HFFc6 (cell line): Measurements from ENCODE around the gene SLC51A. TPM values are rescaled to one million over a fixed set of nuclear protein-coding genes. Genes with fewer than 3 reads are reported as not detected.
"Not testable (repeated sequence)": the region's sequence is repeated elsewhere in the genome, so short reads cannot be mapped to it uniquely, and the experiment has no call there.

Experiments
- DNase-seq: peaks from one replicate; pipeline ENCODE4 v3.0.0-alpha.2; 2018
- H3K27ac Mint-ChIP-seq: 2 replicates; pipeline ENCODE4 v1.8.0; 2020; ENCODE audit warnings: mild to moderate bottlenecking, mixed read lengths
- H3K27me3 Mint-ChIP-seq: 2 replicates; pipeline ENCODE4 v1.8.0; 2021; ENCODE audit warnings: mild to moderate bottlenecking, moderate library complexity, mixed read lengths; ENCODE audit not compliant: insufficient read depth
- H3K36me3 Mint-ChIP-seq: 2 replicates; pipeline ENCODE4 v1.8.0; 2021; ENCODE audit warnings: low read depth, mixed read lengths
- H3K4me1 Mint-ChIP-seq: 2 replicates; pipeline ENCODE4 v1.8.0; 2020; ENCODE audit warnings: low read depth, mixed read lengths
- H3K4me3 Mint-ChIP-seq: 2 replicates; pipeline ENCODE4 v1.8.0; 2020; ENCODE audit warnings: mild to moderate bottlenecking, moderate library complexity, mixed read lengths
- H3K9me3 Mint-ChIP-seq: 2 replicates; pipeline ENCODE4 v1.8.0; 2020; ENCODE audit warnings: mild to moderate bottlenecking, mixed read lengths
- total RNA-seq, 6 experiments: library from RNA; stranded (reverse); fragmentation: NEBNext Ultra II Directional; extraction: Animal tissue kit (Norgen Biotek cat#: 25700); gene quantifications; 2 replicates in 1 of 6; 3 replicates in 5 of 6; pipeline ENCODE4 v1.2.3, GENCODE V29; 2021
- TF ChIP-seq, protein P1 (sequence below): fragments of 200-600 bp; sonication (generic); IDR thresholded peaks from 2 replicates; pipeline ENCODE4 v1.5.0; 2021; ENCODE audit warnings: antibody characterized with exemption, mild to moderate bottlenecking

SLC51A gene
- total RNA-seq, 6 experiments from 2014 or later = not detected

GRCh38 chr3:196240424-196240823 is 24.1 kb downstream of the SLC51A start:
- Mint-ChIP-seq H3K4me3 (no peak overlapping the region), H3K4me1 (peaks cover 13% of the 10 kb centered on the region; the same call in 1 of the 2 replicates), H3K36me3 (peaks cover 41% of the 10 kb centered on the region), H3K9me3 (no peaks in the 10 kb centered on the region), H3K27me3 (no peaks in the 10 kb centered on the region; the same call in 1 of the 2 replicates), H3K27ac (no peak overlapping the region)
- TF ChIP-seq, protein P1, sequence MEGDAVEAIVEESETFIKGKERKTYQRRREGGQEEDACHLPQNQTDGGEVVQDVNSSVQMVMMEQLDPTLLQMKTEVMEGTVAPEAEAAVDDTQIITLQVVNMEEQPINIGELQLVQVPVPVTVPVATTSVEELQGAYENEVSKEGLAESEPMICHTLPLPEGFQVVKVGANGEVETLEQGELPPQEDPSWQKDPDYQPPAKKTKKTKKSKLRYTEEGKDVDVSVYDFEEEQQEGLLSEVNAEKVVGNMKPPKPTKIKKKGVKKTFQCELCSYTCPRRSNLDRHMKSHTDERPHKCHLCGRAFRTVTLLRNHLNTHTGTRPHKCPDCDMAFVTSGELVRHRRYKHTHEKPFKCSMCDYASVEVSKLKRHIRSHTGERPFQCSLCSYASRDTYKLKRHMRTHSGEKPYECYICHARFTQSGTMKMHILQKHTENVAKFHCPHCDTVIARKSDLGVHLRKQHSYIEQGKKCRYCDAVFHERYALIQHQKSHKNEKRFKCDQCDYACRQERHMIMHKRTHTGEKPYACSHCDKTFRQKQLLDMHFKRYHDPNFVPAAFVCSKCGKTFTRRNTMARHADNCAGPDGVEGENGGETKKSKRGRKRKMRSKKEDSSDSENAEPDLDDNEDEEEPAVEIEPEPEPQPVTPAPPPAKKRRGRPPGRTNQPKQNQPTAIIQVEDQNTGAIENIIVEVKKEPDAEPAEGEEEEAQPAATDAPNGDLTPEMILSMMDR = no peak
- no peak for DNase-seq

DNA sequence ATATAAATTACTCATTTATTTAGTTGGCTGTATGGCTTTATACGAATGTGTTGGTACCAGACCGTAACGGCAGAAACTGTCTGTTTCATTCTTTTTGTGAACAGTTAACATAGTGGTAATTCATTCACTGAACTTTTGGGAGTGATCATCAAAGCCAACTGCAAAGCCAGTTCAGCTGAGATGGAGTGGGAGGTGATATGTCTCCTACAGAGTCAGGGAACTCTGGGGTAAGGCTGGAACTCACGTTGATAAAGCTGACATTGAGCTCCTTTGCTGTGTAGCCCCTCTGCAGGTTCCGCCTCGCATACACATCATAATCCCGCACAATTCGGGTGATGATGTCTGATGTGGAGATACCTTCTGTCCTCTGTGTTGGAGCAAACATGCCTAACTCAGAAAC is 25.4 kb downstream of the SLC51A start:
- Mint-ChIP-seq H3K4me1 (peaks cover 13% of the 10 kb centered on the region; the same call in 1 of the 2 replicates), H3K9me3 (no peaks in the 10 kb centered on the region), H3K36me3 (peaks cover 40% of the 10 kb centered on the region), H3K27me3 (no peaks in the 10 kb centered on the region; the same call in 1 of the 2 replicates), H3K4me3 (no peak overlapping the region), H3K27ac (no peak overlapping the region)
- TF ChIP-seq, protein P1 = no peak
- DNase-seq = no peak

DNA sequence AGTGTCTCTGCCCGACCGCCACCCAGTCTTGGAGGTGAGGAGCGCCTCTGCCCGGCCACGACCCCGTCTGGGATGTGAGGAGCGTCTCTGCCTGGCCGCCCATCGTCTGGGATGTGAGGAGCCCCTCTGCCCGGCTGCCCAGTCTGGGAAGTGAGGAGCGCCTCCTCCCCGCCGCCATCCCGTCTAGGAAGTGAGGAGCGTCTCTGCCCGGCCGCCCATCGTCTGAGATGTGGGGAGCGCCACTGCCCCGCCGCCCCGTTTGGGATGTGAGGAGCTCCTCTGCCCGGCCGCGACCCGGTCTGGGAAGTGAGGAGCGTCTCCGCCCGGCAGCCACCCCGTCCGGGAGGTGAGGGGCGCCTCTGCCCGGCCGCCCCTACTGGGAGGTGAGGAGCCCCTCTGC is 27.8 kb downstream of the SLC51A start:
- not testable (repeated sequence) for H3K27me3 Mint-ChIP-seq, H3K27ac Mint-ChIP-seq, H3K4me3 Mint-ChIP-seq, H3K9me3 Mint-ChIP-seq, DNase-seq
- peaks cover 34% of the 10 kb centered on the region for H3K36me3 Mint-ChIP-seq
- peaks cover 13% of the 10 kb centered on the region for H3K4me1 Mint-ChIP-seq

DNA sequence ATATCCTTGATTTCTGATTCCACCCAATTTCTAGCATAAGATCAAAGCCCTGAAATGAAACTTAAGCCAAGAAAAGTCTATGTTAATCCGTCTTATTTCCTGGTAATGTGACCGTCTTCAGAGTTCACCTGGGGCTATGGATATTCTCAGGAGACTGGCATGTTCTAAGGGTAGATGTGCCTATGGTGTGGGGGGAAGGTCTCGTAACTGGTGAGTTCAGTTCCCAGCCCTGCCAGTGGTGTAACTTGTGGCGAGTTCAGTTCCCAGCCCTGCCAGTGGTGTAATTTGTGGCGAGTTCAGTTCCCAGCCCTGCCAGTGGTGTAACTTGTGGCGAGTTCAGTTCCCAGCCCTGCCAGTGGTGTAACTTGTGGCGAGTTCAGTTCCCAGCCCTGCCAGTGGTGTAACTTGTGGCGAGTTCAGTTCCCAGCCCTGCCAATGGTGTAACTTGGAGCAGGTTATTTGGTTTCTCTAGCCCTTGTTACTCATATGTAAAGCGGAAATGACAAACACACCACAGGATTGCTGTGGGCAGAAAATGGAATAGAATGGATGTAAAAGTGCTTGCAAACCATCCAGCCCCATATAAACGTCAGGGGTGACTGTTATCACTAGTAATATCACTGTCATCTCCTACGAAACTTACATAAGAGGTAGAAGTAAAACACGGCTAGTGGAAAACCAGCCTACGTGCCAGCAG is 30.4 kb downstream of the SLC51A start:
- peaks cover 6% of the 10 kb centered on the region; the same call in 1 of the 2 replicates for H3K4me1 Mint-ChIP-seq
- TF ChIP-seq, protein P1 = no peak
- DNase-seq = peak; percentile 90
- no peaks in the 10 kb centered on the region; the same call in 1 of the 2 replicates for H3K27me3 Mint-ChIP-seq
- H3K36me3 Mint-ChIP-seq = peaks cover 24% of the 10 kb centered on the region
- H3K4me3 Mint-ChIP-seq = no peak overlapping the region
- H3K9me3 Mint-ChIP-seq = no peaks in the 10 kb centered on the region
- H3K27ac Mint-ChIP-seq = peak overlapping the region; percentile 64

- Mint-ChIP-seq H3K9me3 (no peaks in the 10 kb centered on the region), H3K36me3 (peaks cover 10% of the 10 kb centered on the region), H3K27ac (no peak overlapping the region), H3K27me3 (no peaks in the 10 kb centered on the region), H3K4me3 (no peak overlapping the region), H3K4me1 (peaks cover 6% of the 10 kb centered on the region; the same call in 1 of the 2 replicates)
- no peak for DNase-seq
- TF ChIP-seq, protein P1 = no peak
Measured at GRCh38 chr3:196251918-196252317, 35.6 kb downstream of the SLC51A start.

DNA sequence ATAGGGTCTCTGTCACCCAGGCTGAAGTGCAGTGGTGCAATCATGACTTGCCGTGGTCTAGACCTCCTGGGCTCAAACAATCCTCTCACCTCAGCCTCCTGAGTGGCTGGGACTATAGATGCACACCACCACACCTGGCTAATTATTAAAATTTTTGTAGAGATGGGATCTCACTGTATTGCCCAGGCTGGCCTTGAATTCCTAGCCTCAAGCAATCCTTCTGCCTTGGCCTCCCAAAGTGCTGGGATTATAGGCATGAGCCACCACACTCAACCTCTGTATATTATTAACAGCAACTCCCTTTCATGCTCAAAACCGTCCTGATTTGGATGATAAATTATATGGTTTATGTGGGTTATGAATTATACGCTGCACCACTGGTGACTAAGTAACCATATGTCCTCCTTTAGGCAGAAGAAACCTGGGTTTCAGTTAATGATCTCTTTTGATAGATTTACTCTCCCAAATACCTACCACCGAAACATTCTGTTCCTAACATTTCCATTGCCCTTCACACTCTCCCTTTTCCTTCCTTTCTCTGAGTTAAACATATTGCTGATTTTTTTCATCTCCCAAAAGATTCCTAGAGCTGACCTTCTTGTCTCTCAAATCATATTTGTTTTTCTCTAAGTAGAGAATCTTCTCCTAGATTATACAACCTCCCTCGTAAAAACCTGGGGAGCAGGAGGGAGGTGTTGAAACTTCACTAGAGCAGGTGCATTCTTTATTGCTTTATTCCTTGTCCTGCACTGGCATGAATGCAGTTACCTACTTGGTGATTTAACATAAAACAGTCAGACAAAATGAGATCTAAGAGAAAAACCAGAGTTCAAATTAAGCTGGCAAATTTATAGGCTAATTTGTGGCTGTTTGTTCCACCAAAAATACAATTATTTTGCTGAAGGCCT is 38.3 kb downstream of the SLC51A start:
- Mint-ChIP-seq H3K27ac (no peak overlapping the region), H3K4me1 (no peaks in the 10 kb centered on the region), H3K9me3 (no peaks in the 10 kb centered on the region), H3K36me3 (peaks cover 4% of the 10 kb centered on the region), H3K27me3 (no peaks in the 10 kb centered on the region), H3K4me3 (no peak overlapping the region)
- TF ChIP-seq, protein P1 = no peak
- no peak for DNase-seq
